ENCODE measurements around the gene GPR176. TPM values are rescaled to one million over a fixed set of nuclear protein-coding genes. Genes with fewer than 3 reads are reported as not detected.

GPR176 gene
- total RNA-seq, 2 donors from 2014 or later: 43.0 to 88.0 TPM

- no peak overlapping the region for H3K27ac ChIP-seq
- H3K36me3 ChIP-seq: peaks cover 13% of the 10 kb centered on the region
- no peaks in the 10 kb centered on the region for H3K4me1 ChIP-seq (ENCODE audit: control insufficient read depth in 1 of 2, low read depth in 2 of 2)
- ATAC-seq (ENCODE audit: insufficient number of reproducible peaks, low FRiP score, low read depth) (no peak), DNase-seq (ENCODE audit: low spot score) (no peak)
- no peaks in the 10 kb centered on the region for H3K27me3 ChIP-seq (replicated peaks; ENCODE audit: insufficient read depth)
- H3K4me3 ChIP-seq: no peak overlapping the region
- H3K9me3 ChIP-seq: no peaks in the 10 kb centered on the region
- TF ChIP-seq CTCF (IDR thresholded peaks at IDR 0.05): no peak
These were observed 124.6 kb downstream of the GPR176 start for GRCh38 chr15:39795486-39795885.

- ATAC-seq (ENCODE audit: insufficient number of reproducible peaks, low FRiP score, low read depth): no peak
- Histone ChIP-seq H3K4me1 (ENCODE audit: control insufficient read depth in 1 of 2, low read depth in 2 of 2) (no peaks in the 10 kb centered on the region), H3K4me3 (no peak overlapping the region), H3K27ac (no peak overlapping the region), H3K27me3 (replicated peaks; ENCODE audit: insufficient read depth) (no peaks in the 10 kb centered on the region), H3K9me3 (no peaks in the 10 kb centered on the region), H3K36me3 (peaks cover 13% of the 10 kb centered on the region)
- no peak for DNase-seq (ENCODE audit: low spot score)
- TF ChIP-seq CTCF (IDR thresholded peaks at IDR 0.05): no peak
These were observed 125.1 kb downstream of the GPR176 start for GRCh38 chr15:39794954-39795353.

GRCh38 chr15:39793923-39794322 is 126.1 kb downstream of the GPR176 start:
- no peak for TF ChIP-seq CTCF (IDR thresholded peaks at IDR 0.05)
- Histone ChIP-seq H3K4me1 (ENCODE audit: control insufficient read depth in 1 of 2, low read depth in 2 of 2) (no peaks in the 10 kb centered on the region), H3K9me3 (no peaks in the 10 kb centered on the region), H3K4me3 (no peak overlapping the region), H3K27ac (no peak overlapping the region), H3K36me3 (peaks cover 5% of the 10 kb centered on the region), H3K27me3 (replicated peaks; ENCODE audit: insufficient read depth) (no peaks in the 10 kb centered on the region)
- no peak for ATAC-seq (ENCODE audit: insufficient number of reproducible peaks, low FRiP score, low read depth)
- no peak for DNase-seq (ENCODE audit: low spot score)

- DNase-seq (ENCODE audit: low spot score) (no peak), ATAC-seq (ENCODE audit: insufficient number of reproducible peaks, low FRiP score, low read depth) (no peak)
- Histone ChIP-seq H3K4me3 (no peak overlapping the region), H3K9me3 (no peaks in the 10 kb centered on the region), H3K27me3 (replicated peaks; ENCODE audit: insufficient read depth) (no peaks in the 10 kb centered on the region), H3K4me1 (ENCODE audit: control insufficient read depth in 1 of 2, low read depth in 2 of 2) (no peaks in the 10 kb centered on the region), H3K27ac (no peak overlapping the region), H3K36me3 (no peaks in the 10 kb centered on the region)
- TF ChIP-seq CTCF (IDR thresholded peaks at IDR 0.05): no peak
These were observed 127.2 kb downstream of the GPR176 start for GRCh38 chr15:39792844-39793335.

GRCh38 chr15:39792025-39792843 is 127.8 kb downstream of the GPR176 start:
- Histone ChIP-seq H3K4me3 (no peak overlapping the region), H3K36me3 (no peaks in the 10 kb centered on the region), H3K9me3 (no peaks in the 10 kb centered on the region), H3K27me3 (replicated peaks; ENCODE audit: insufficient read depth) (no peaks in the 10 kb centered on the region), H3K27ac (no peak overlapping the region), H3K4me1 (ENCODE audit: control insufficient read depth in 1 of 2, low read depth in 2 of 2) (no peaks in the 10 kb centered on the region)
- TF ChIP-seq CTCF (IDR thresholded peaks at IDR 0.05): no peak
- no peak for ATAC-seq (ENCODE audit: insufficient number of reproducible peaks, low FRiP score, low read depth)
- no peak for DNase-seq (ENCODE audit: low spot score)

Data from thoracic aorta (tissue), 2 donors.